Left hindlimb (tissue), 1 donor: Measurements from ENCODE around the gene COL20A1.
A peak's percentile ranks its signal among the peaks of the same experiment; 100 is the strongest.
"Not testable (repeated sequence)": the region's sequence is repeated elsewhere in the genome, so short reads cannot be mapped to it uniquely, and the experiment has no call there.

Experiments used
- DNase-seq: peaks from one replicate; pipeline ENCODE4 v3.0.0-alpha.2; 2018

Gene COL20A1

GRCh38 chr20:63322146-63322932, 29.4 kb downstream of the COL20A1 start:
- DNase-seq = peak; percentile 35

GRCh38 chr20:63322933-63323273, 29.9 kb downstream of the COL20A1 start:
- peak; percentile 23 for DNase-seq

- DNase-seq = peak; percentile 48
Measured at GRCh38 chr20:63323357-63323981, 30.5 kb downstream of the COL20A1 start.

- DNase-seq = peak; percentile 24
Measured at GRCh38 chr20:63325021-63325471, 32.1 kb downstream of the COL20A1 start.

GRCh38 chr20:63325554-63326313, 32.7 kb downstream of the COL20A1 start:
- DNase-seq = no peak

GRCh38 chr20:63326314-63327230, 33.6 kb downstream of the COL20A1 start:
- DNase-seq = no peak

- DNase-seq = no peak
Measured at GRCh38 chr20:63327231-63327745, 34.3 kb downstream of the COL20A1 start.

GRCh38 chr20:63328026-63328700, 35.2 kb downstream of the COL20A1 start:
- no peak for DNase-seq

GRCh38 chr20:63328718-63329275, 35.8 kb downstream of the COL20A1 start:
- DNase-seq = no peak

GRCh38 chr20:63329331-63330083, 36.5 kb downstream of the COL20A1 start:
- no peak for DNase-seq

GRCh38 chr20:63330084-63330760, 37.2 kb downstream of the COL20A1 start:
- no peak for DNase-seq

- DNase-seq = no peak
Measured at GRCh38 chr20:63330940-63331339, 38.0 kb downstream of the COL20A1 start.

GRCh38 chr20:63331741-63332400, 38.9 kb downstream of the COL20A1 start:
- DNase-seq = no peak

GRCh38 chr20:63332488-63333240, 39.7 kb downstream of the COL20A1 start:
- no peak for DNase-seq

- DNase-seq = no peak
Measured at GRCh38 chr20:63333241-63333836, 40.4 kb downstream of the COL20A1 start.

GRCh38 chr20:63334356-63334755, 41.4 kb downstream of the COL20A1 start:
- no peak for DNase-seq

GRCh38 chr20:63335060-63335459, 42.1 kb downstream of the COL20A1 start:
- DNase-seq = not testable (repeated sequence)

- DNase-seq = no peak
Measured at GRCh38 chr20:63335711-63336110, 42.7 kb downstream of the COL20A1 start.
